ENCODE measurements around the gene ECHDC1. TPM values are rescaled to one million over a fixed set of nuclear protein-coding genes. Genes with fewer than 3 reads are reported as not detected.

Gene ECHDC1
- total RNA-seq, 1 donor from 2014 or later, result 32.7 TPM

- no peak for DNase-seq (ENCODE audit: extremely low spot score in 2 of 2)
- intact Hi-C loops (cut with DNase I), result no loop called here
- Histone ChIP-seq H3K27me3 (no peaks in the 10 kb centered on the region), H3K27ac (no peak overlapping the region), H3K4me3 (no peak overlapping the region), H3K36me3 (peaks cover 0 to 20% of the 10 kb centered on the region in 2 donors), H3K9me3 (no peaks in the 10 kb centered on the region), H3K4me1 (peaks cover 14% of the 10 kb centered on the region)
- TF ChIP-seq POLR2AphosphoS5 (IDR thresholded peaks at IDR 0.05; ENCODE audit: insufficient read depth in 1 of 2, low read depth in 1 of 2) (no peak), CTCF (IDR thresholded peaks at IDR 0.05) (no peak), POLR2A (IDR thresholded peaks at IDR 0.05) (no peak)
These were observed 52.8 kb downstream of the ECHDC1 start for GRCh38 chr6:127290391-127291265.

- Histone ChIP-seq H3K4me3 (no peak overlapping the region), H3K9me3 (no peaks in the 10 kb centered on the region), H3K4me1 (peaks cover 14% of the 10 kb centered on the region), H3K36me3 (peaks cover 0 to 20% of the 10 kb centered on the region in 2 donors), H3K27ac (no peak overlapping the region), H3K27me3 (no peaks in the 10 kb centered on the region)
- DNase-seq (ENCODE audit: extremely low spot score in 2 of 2), result no peak
- TF ChIP-seq POLR2A (IDR thresholded peaks at IDR 0.05) (no peak), POLR2AphosphoS5 (IDR thresholded peaks at IDR 0.05; ENCODE audit: insufficient read depth in 1 of 2, low read depth in 1 of 2) (no peak), CTCF (IDR thresholded peaks at IDR 0.05) (no peak)
- intact Hi-C loops (cut with DNase I), result no loop called here
These were observed 53.5 kb downstream of the ECHDC1 start for GRCh38 chr6:127289934-127290333.

- peaks cover 19% of the 10 kb centered on the region for H3K4me1 ChIP-seq
- no peak overlapping the region for H3K4me3 ChIP-seq
- H3K36me3 ChIP-seq, result peaks cover 0 to 20% of the 10 kb centered on the region in 2 donors
- H3K27ac ChIP-seq, result no peak overlapping the region
- no peaks in the 10 kb centered on the region for H3K9me3 ChIP-seq
- H3K27me3 ChIP-seq, result no peaks in the 10 kb centered on the region
- DNase-seq (ENCODE audit: extremely low spot score in 2 of 2), result no peak
- intact Hi-C loops (cut with DNase I), result no loop called here
- TF ChIP-seq CTCF (IDR thresholded peaks at IDR 0.05) (no peak), POLR2AphosphoS5 (IDR thresholded peaks at IDR 0.05; ENCODE audit: insufficient read depth in 1 of 2, low read depth in 1 of 2) (no peak), POLR2A (IDR thresholded peaks at IDR 0.05) (no peak)
These were observed 54.7 kb downstream of the ECHDC1 start for GRCh38 chr6:127288705-127289104.

GRCh38 chr6:127282184-127282583 is 61.2 kb downstream of the ECHDC1 start:
- Histone ChIP-seq H3K36me3 (peaks cover 0 to 29% of the 10 kb centered on the region in 2 donors), H3K9me3 (no peaks in the 10 kb centered on the region), H3K27ac (no peak overlapping the region), H3K4me1 (peaks cover 19% of the 10 kb centered on the region), H3K27me3 (no peaks in the 10 kb centered on the region), H3K4me3 (no peak overlapping the region)
- DNase-seq (ENCODE audit: extremely low spot score in 2 of 2), result no peak
- intact Hi-C loops (cut with DNase I), result no loop called here
- TF ChIP-seq CTCF (IDR thresholded peaks at IDR 0.05) (no peak), POLR2AphosphoS5 (IDR thresholded peaks at IDR 0.05; ENCODE audit: insufficient read depth in 1 of 2, low read depth in 1 of 2) (no peak)

GRCh38 chr6:127279815-127280214 is 63.6 kb downstream of the ECHDC1 start:
- no peaks in the 10 kb centered on the region for H3K27me3 ChIP-seq
- intact Hi-C loops (cut with DNase I), result no loop called here
- DNase-seq (ENCODE audit: extremely low spot score in 2 of 2), result no peak

More at GRCh38 chr6:127279815-127280214, 63.6 kb downstream of the ECHDC1 start:
- no peak overlapping the region for H3K27ac ChIP-seq
- H3K36me3 ChIP-seq, result peaks cover 0 to 16% of the 10 kb centered on the region in 2 donors
- no peaks in the 10 kb centered on the region for H3K9me3 ChIP-seq
- no peak overlapping the region for H3K4me3 ChIP-seq
- peaks cover 43% of the 10 kb centered on the region for H3K4me1 ChIP-seq
- TF ChIP-seq POLR2A (IDR thresholded peaks at IDR 0.05) (no peak), POLR2AphosphoS5 (IDR thresholded peaks at IDR 0.05; ENCODE audit: insufficient read depth in 1 of 2, low read depth in 1 of 2) (no peak), CTCF (IDR thresholded peaks at IDR 0.05) (no peak)

Data from vagina (tissue), 2 donors.